GM19240 (cell line): ENCODE measurements around the gene STK24.

Experiments
- DNase-seq: peaks from one replicate; pipeline ENCODE4 v3.0.0; 2011; ENCODE audit warnings: low spot score; ENCODE audit not compliant: insufficient read length

The STK24 gene

DNA sequence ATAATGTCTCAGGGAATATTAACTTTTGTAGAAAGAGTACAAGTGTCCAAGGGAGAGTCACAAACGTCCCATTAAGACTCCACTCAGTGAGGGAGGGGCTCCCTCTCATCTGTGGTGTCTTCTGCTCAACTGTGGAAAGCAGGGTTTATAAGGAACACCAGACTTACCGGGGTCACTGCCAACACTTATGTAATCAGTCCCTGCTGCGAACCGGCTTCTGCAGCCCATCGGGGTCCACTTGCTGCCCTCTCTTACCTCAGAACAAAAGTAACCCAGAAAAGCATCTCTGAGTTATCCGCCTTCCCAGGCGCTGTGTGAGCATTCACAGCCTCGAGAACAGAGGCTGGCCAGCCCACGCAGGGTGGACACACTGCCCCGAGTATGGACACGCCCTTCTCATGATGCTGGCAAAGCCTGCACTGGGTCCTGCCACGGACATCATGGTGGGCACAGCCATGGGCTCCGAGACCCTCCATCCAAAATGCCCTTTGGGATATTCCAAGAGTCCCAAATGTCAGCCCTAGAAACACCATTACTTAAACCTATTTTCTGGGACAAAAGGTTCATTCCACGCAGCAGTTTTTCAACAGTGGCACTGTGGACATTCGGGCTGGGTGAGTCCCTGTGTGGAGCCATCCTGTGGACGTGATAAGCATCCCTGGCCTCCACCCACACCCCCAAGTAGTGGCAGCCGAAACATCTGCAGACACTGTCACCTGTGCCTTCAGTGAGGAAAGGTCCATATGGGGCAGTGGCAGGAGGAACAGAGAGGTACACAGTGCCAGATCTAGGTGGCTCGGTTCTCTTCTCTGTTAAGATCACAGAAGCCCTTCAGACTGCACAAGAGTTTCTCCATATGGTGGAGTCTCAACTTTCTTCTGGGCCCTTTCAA lies 63.9 kb downstream of the STK24 start:
- no peak for DNase-seq

DNA sequence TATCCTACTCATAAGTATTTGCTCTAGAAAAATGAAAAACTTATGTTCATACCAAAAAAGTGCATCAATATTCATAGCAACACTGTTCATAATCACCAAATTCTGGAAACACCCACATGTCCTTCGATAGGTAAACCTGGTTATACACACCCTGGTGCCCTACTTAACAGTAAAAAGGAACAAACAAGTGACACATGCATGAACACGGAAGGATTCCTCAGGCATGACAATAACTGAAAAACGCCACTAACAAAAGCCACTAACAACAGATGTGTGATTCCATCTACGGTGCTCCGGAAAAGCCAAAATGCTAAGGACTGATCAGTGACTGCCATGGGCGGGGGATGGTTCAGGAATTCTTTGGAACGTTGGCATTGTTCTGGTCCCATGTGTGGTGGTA lies 65.5 kb downstream of the STK24 start:
- no peak for DNase-seq

DNA sequence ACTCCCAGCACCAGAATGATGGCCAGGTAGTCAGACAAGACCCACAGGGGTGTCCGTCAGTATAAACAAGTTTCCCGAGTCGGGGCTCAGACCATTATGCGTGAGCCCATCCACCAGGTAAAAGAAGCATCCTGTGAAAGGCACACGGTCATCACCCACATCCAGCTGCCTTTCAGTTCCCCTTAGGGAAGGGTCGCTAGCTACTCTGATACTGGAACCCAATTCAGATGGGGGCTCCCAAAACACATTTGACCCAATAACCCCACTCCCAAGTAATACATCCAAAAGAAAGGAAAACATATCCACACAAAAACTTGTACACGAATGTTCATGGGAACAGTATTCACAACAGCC lies 66.8 kb downstream of the STK24 start:
- no peak for DNase-seq

DNA sequence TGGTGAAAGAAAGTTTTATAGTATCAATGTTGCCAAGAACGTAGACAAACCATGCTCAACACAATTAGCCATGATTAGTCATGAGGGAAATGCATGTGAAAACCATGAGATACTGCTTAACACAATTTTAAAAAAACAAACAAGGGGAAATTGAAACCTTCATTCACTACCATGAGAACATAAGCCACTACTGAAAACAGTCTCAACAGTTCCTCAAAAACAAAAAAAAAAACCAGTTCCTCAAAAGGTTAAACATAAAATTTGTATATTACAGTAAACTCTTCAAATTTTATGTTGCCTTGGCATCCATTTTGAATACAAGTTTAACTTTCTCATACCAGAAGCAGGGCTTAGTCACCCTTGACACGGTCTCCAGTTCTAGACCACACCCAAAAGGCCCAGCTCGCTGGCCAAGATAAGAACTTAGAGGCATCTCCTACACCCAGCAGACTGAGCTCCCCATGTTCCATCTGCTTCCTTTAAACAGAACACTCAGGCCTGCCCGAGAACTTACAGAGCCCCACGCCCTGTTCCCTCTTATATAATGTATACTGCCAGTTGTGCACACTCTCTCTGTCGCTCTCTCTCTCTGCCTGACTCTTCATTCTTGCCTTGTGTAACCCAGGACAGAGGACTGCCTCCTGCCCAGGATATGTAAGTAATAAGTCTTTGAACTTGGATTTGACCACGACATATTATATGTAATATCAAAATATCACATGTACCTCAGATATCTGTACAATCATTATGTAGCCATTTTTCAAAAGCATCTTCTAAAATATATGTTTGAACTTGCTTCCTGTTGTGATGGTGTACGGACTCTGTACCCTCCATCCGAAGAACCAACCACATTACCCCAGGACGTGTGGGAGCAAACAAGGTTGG lies 67.4 kb downstream of the STK24 start:
- no peak for DNase-seq

DNA sequence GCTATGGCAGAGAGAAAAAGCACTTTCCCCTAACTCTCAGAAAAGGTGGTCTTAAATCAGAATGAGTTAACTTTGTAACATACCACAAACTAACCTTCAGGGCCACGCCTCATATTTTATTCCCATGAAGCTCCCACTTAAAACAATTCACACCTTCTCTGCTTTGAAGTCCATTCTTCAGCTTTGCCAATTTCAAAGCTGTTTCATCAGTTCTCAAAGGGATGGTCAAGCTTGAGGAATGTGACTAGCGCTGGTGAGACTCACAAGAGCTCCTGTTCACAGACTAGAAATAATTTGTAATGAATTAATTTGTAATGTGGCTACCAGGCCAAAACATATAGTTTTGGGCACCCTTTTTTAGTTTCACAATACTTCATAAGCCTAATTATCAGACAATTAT lies 68.2 kb downstream of the STK24 start:
- no peak for DNase-seq

DNA sequence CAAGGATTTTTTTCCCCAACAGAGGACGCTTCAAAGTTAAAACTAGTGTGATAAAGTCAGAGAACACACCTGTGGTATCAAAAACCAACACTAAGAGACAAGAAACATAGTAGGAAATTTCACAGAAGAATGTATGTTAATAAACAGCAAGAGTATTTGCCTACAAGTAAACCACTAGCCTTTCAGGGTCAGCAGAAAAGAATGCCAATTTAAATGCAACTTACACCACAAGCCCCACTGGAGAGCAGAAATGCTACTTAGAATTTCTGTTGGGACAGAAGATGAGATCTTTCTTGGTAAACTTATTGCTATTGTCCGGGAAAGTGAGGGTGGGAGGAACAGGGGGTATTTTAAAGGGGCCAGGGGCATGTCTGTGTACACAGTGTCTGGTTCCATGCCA lies 68.6 kb downstream of the STK24 start:
- no peak for DNase-seq

DNA sequence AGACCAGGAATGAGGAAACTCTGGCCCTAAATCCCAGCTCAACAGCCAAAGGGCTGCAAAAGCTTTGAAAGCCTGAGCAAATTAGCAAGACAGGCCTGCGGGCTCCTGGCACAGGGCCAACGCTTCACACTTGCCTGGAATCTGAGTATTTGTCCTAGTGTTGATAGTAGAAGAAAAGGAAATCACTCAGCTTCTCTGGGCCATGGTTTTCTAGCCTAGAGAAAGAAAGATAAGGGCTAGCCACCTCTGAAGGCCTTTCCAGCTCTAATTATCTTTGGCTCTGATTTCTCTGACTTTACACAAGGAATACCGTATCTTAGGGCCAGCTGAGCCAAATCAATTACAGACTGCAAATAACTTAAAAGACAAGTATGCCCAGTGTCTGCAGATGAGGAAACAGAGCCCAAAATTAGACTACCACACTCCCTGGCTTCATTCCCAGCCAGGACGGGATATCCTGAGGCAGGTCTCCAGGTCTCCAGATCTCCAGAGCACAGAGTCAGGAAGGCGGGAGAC lies 69.6 kb downstream of the STK24 start:
- no peak for DNase-seq

DNA sequence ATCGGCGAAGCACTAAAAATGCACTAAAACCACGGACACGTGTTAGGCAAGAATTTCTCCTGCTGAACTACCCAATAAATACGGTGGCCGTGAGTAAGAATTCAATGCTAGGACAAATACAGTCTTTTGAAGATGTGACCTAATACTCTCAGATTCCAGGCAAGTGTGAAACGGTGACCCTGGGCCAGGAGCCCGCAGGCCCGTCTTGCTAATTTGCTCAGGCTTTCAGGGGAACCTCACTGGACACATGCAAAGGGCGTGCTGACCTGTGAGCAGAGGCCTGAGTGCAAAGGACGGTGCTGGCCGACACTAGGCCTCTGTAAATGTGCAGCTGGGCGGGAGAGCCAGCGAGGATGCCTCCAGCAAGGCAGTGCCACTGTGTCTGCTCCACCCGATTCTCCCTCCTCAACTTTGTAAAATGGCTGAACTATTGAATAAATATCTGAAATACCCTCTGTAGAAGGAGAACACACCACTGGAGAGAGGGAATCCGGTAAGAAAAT lies 70.1 kb downstream of the STK24 start:
- DNase-seq = no peak

DNA sequence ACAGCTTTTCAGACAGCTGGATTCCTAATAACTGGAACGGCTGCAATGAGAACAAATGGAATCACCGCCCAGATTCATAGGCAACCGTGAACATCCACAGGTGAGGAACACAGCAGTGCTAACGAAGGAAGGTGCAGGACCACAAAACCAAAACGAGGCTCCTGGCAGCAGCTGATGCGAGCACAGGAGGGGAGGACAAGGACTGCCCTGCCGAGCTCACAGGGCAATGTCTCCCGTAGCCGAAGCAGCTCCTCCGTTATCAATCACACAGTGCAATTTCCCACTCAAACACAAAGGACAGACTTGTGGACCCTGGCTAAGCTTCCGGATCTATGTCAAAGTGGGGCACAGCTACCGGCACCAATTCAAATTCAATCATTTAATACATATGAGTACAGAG lies 70.6 kb downstream of the STK24 start:
- no peak for DNase-seq

DNA sequence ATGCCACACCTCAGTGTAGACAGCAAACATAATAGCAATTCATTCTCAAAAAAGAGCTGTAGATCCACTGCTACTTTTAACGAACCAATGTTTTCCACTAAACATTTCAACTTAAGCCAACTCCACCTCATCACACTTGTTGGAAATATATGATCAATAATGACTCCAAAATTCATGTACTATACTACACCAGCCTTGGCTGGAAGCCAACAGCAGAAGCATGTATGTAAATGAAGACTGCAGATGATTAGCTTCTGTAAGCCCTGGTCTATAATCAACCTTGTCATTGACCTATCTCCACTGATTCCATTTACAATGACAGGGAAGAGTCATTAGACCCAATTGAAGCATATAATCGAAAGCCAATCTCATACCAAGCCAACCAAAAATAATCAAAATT lies 71.7 kb downstream of the STK24 start:
- no peak for DNase-seq

DNA sequence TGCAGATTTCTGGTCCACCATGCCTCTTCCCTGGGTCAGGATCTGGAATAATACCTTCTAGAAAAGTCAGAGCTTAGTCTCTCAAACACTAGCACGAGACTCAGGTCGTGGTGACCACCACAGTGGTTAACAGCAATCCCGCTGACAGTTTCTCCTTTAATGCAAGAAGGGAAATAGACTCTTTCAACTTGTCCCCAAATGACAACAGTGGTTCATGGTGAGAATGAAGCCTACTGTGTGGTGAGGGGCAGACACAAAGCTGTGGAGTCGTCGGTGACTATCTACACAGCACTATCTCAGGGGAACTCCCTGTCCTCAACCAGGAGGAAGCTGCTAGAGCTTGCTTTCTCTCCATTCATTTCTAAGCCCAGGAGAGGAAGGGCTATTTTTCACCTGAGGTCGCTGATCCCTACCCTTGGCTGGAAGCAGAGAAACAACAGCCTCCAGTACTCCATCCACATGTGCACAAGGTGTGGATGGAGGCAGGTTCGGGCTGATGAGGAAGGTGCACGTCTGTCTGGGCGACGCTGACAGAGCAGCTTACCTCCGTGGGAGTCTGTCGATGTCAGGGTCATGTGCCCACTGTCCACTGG lies 72.4 kb downstream of the STK24 start:
- no peak for DNase-seq

DNA sequence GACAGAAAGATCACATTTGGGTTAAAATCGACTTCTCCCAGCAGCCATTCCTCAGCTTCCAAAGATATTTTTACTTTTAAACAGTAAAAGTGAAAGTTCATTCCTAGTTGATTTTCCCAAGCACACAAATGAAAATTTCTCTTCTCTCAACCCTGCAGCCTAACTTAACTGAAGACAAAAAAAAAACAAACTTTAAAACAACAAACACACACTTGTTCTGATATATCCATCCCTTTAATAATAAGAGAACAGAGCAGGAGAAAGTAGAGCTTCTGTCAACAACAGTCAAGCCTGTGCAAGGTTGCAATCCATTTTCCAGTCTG lies 72.9 kb downstream of the STK24 start:
- DNase-seq = no peak

DNA sequence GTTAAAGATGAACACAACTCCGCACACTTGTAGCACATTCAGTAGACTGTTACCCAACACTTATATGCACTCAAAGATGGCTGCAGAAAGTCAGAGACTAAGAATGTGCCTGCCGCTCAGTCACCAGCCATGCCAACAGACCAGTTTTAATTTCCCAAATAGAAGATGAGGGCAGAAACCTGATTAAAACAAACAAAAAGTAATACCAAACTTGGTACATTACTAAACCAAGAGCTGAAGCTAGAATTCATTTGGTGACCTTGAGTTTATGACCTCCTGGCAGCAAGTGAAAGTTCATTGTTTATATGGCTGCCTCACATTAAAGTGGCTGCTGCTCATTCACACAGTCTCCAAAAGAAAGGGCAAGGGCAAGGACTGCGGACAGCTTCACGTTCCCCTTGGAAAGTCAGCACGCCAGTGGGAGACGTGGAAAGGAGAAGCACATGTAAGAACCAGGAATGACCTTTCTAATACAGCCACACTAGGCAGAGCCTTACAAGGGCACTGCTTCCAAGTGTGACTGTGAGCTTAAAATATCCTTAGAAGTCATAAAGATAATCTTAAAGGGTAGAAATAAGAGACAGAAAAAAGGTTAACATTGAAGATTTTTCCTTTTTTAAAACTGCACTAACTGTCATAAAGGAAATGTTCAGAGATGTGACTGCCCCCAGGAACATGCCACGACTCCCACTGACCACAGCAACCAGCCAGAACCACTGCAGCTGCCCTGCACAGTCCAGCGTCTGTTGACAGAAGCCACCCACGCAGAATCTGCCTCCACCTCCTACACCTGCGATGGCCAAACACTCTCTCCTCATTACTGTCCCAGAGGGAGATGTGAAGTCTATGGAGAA lies 73.5 kb downstream of the STK24 start:
- no peak for DNase-seq

DNA sequence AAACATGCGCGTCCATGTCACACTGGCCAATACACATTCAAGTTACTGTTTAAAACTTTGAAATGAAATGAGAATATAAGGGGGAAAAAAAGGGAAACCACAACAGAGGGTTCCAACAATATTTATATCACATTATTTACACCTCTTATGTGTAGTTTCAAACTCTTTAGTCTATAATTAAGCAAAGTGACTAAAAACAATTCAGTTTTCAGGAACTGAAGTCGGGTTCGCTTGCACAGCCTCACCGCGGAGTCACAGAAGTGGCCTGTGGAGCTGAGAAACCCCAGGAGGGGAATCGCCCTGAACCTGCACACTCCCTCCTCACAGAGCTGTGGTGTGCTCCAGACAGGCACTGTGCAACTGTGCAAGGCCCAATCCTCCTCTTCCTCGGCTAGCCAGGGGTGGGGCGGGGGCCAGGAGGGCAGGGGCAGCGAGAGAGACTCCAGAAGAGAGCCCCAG lies 75.9 kb downstream of the STK24 start:
- DNase-seq = no peak

DNA sequence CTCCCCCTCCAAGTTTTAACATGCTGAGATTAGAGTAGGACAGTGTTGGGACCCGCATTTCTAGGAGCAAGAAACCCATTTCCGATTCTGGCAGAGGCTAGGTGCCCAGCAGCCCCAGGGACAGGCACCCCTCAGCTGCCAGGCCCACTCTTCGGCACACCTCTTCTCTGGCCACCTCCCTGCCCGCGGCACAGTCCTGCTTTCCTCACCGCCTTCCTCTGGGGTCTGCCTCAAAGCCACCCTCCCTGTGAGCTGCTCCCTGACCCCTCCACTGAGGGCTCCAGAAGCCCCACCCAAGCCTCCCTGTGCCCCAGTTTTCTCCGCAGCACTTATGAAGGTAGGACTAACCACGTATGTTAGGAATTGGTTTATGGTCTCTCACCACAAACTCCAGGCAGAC lies 79.9 kb downstream of the STK24 start:
- DNase-seq = no peak

DNA sequence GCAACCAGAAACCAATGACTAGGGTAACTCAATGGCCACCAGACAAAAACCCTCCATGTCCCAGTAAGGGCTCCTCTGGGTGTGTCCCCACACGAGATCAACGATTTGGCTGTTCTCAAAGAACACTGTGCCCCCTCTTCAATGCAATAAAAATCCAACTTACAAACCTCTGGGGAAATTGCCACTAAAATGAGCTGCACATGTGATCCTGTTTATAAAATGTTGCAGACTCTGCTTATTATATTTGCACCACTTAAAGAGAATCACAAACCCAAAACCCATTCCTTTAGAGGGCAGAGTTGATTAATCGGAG lies 80.5 kb downstream of the STK24 start:
- DNase-seq = no peak

DNA sequence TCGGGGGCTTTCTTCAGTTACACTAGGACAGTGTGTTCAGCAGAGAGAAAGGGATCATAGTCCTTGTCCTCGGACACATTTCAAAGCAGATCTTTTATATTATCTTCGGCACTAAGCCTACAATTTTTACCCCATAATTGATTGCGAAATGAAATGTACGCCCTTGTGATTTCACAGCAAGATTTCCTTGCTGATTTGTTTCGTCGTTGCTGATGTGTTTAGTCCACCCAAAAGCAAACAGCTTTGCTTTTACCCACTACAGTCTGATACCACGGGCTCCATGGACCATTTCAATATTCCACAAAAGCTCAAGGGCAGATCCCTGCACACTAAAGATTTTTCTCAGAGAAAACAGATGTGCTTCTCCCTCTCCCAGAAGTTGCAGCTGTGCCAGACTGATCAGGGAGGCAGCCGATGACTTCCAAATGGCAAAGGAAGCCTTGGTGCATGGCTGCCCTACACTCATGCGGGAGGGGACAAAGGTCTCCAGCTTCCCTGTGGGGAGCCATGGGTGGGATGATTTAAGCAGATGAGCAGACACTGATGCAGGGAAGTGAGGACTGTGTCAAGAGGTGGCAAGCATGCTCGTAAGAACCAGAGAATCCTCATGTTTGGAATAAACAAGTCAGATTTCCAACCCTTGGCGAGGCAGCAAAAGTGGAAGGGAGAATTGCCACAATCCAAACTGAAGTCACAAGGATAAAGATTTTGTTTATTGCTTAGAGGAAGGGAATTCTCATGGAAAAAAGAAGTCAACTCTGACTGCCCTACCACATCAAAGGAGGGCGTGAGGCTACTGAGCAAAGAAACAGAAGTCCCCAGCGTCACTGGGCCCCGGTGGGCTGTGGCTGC lies 81.1 kb downstream of the STK24 start:
- no peak for DNase-seq

DNA sequence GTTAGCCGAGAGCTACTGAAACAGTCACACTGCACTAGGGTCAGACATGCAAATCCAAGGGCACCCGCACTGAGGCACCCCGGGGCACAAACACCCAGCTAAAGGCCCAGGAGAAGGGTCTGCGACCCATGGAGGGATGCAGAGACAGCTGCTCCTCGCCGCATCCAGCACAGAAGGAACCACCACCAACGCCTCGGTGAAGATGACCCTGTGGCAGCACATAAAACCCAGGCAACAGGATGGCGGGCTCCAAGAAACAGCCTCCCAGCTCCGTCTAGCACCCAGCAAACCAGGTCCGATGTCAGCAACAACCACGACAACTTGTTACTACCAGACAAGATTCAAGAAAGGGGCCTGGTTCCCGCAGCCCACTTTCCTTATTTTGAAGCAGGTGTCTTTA lies 82.1 kb downstream of the STK24 start:
- no peak for DNase-seq

DNA sequence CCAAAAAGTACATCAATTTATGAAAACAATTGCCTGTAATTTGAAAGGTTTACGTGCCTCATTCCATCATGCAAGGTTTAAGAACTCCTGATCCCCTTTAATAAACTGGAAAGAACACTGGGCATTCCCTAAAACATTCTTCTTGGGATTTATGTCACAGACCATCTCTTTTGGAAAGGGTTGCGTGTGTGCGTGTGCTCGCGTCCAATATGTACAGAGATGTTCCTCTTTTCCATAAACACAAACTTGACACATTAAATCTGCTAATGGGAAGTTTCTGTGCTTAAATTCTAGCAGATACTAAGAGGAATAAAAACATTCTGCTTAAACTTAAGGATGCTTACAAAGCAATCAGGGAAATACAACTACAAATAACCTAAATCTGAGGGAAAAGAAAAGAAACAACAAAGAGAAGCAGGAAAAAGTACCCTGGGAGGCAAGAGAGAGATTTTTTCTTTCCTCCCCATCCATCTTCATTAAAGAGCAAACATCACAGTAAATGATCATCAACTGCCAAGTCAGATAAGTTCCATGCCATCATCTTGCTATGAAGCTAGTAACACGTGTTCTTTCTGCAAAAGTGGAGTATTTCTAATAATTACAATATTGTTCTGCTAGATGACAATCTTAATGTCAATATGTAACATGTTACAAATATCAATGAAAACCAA lies 83.7 kb downstream of the STK24 start:
- DNase-seq = no peak
